GM12801 (cell line): ENCODE measurements around the gene RAPGEF1.

Experiments used
- CTCF ChIP-seq: IDR thresholded peaks from one replicate; pipeline ENCODE4 v1.5.1; 2011; ENCODE audit warnings: control low read depth; ENCODE audit not compliant: insufficient read length; ENCODE audit errors: extremely low read depth

RAPGEF1 gene

GRCh38 chr9:131627326-131627647 lies 112.6 kb downstream of the RAPGEF1 start:
- no peak for TF ChIP-seq CTCF

- TF ChIP-seq CTCF = no peak
Observed at GRCh38 chr9:131625790-131626670, 113.8 kb downstream of the RAPGEF1 start.

GRCh38 chr9:131625508-131625787 lies 114.4 kb downstream of the RAPGEF1 start:
- no peak for TF ChIP-seq CTCF

- TF ChIP-seq CTCF = no peak
Observed at GRCh38 chr9:131624636-131625507, 115.0 kb downstream of the RAPGEF1 start.

- no peak for TF ChIP-seq CTCF
Observed at GRCh38 chr9:131623655-131624330, 116.1 kb downstream of the RAPGEF1 start.

GRCh38 chr9:131622523-131622922 lies 117.4 kb downstream of the RAPGEF1 start:
- TF ChIP-seq CTCF = no peak
